Glomerular visceral epithelial cell (primary cell): ENCODE results near the gene ARHGDIA.
"Not testable (repeated sequence)": the region's sequence is repeated elsewhere in the genome, so short reads cannot be mapped to it uniquely, and the experiment has no call there.

ENCODE experiments used
- DNase-seq: peaks from one replicate; pipeline ENCODE4 v3.0.0-alpha.2; 2016; ENCODE audit errors: extremely low spot score

Gene ARHGDIA

GRCh38 chr17:81870981-81871386 is at the start of gene ARHGDIA:
Gene ARHGDIA (minus strand): TSS chr17:81871337. CDS start chr17:81869930, 1,407 bp downstream.
- DNase-seq, result no peak

- no peak for DNase-seq
Observed at GRCh38 chr17:81918832-81919545, 47.9 kb upstream of the ARHGDIA start.

GRCh38 chr17:81918333-81918669 is 47.2 kb upstream of the ARHGDIA start:
- not testable (repeated sequence) for DNase-seq

- peak; percentile 85 for DNase-seq
Observed at GRCh38 chr17:81917565-81918332, 46.6 kb upstream of the ARHGDIA start, which contains the start of gene SIRT7. Gene SIRT7 (minus strand): TSS chr17:81918176. CDS start chr17:81918131, 45 bp downstream.

- peak; percentile 72 for DNase-seq
Observed at GRCh38 chr17:81916234-81917001, 45.3 kb upstream of the ARHGDIA start.

- DNase-seq, result no peak
Observed at GRCh38 chr17:81915331-81915730, 44.2 kb upstream of the ARHGDIA start.

- DNase-seq, result no peak
Observed at GRCh38 chr17:81914103-81914850, 43.1 kb upstream of the ARHGDIA start.

GRCh38 chr17:81913394-81914102 is 42.4 kb upstream of the ARHGDIA start:
- DNase-seq, result no peak

- DNase-seq, result no peak
Observed at GRCh38 chr17:81912441-81913309, 41.5 kb upstream of the ARHGDIA start.

- no peak for DNase-seq
Observed at GRCh38 chr17:81911969-81912368, 40.8 kb upstream of the ARHGDIA start.

- DNase-seq, result peak; percentile 90
Observed at GRCh38 chr17:81911277-81911961, 40.3 kb upstream of the ARHGDIA start, which contains the start of gene PCYT2. Gene PCYT2 (minus strand): TSS chr17:81911399. CDS start chr17:81911355, 44 bp downstream.

GRCh38 chr17:81910840-81911276 is 39.7 kb upstream of the ARHGDIA start:
- DNase-seq, result no peak

- peak; percentile 30 for DNase-seq
Observed at GRCh38 chr17:81909966-81910839, 39.1 kb upstream of the ARHGDIA start.

GRCh38 chr17:81909231-81909630 is 38.1 kb upstream of the ARHGDIA start:
- no peak for DNase-seq

GRCh38 chr17:81908793-81909192 is 37.7 kb upstream of the ARHGDIA start:
- DNase-seq, result no peak

- no peak for DNase-seq
Observed at GRCh38 chr17:81907219-81908145, 36.3 kb upstream of the ARHGDIA start.
